ENCODE measurements around the gene PIK3CD. TPM values are rescaled to one million over a fixed set of nuclear protein-coding genes. Genes with fewer than 3 reads are reported as not detected.

PIK3CD gene
- total and polyA plus RNA-seq, 8 donors: 5.1 to 44.2 (median 6.1) TPM

Other genes starting within 250 kb of the PIK3CD start
- 1 to 10 TPM; 4.0 to 6.0 TPM for gene SLC25A33, start 112.3 kb upstream of the PIK3CD start, total RNA-seq
- gene SLC25A33, start 112.3 kb upstream of the PIK3CD start, polyA plus RNA-seq (ENCODE audit: insufficient read length in 6 of 6): 1 to 10 TPM; 2.2 to 3.3 (median 2.5) TPM
- gene TMEM201, start 62.8 kb upstream of the PIK3CD start, total RNA-seq: 10 to 100 TPM in 1 of 2 donors, 1 to 10 TPM in 1; 9.1 to 11.6 TPM
- gene TMEM201, start 62.8 kb upstream of the PIK3CD start, polyA plus RNA-seq (ENCODE audit: insufficient read length in 6 of 6): 10 to 100 TPM; 13.5 to 21.9 (median 17.9) TPM
- gene CLSTN1, start 172.2 kb downstream of the PIK3CD start, total RNA-seq: 100 to 1,000 TPM in 1 of 2 donors, 10 to 100 TPM in 1; 73.1 to 106 TPM
- 100 to 1,000 TPM; 102 to 120 (median 110) TPM for gene CLSTN1, start 172.2 kb downstream of the PIK3CD start, polyA plus RNA-seq (ENCODE audit: insufficient read length in 6 of 6)

Data from left lung (tissue), 8 donors.